Hippocampal formation (tissue), 2 donors: ENCODE measurements around the gene DTX1.

Source experiments
- DNase-seq, 2 donors: peaks; one replicate each; lab custom pipeline; 2025; lab: John Stamatoyannopoulos, UW

The DTX1 gene

GRCh38 chr12:113055594-113056380 lies 743 bp upstream of the DTX1 start:
- no peak for DNase-seq

GRCh38 chr12:113056381-113056630 lies 224 bp upstream of the DTX1 start:
- DNase-seq, result no peak

- DNase-seq, result no peak
Measured at GRCh38 chr12:113057565-113058485, 1.3 kb downstream of the DTX1 start.

GRCh38 chr12:113058553-113058952 lies 2.0 kb downstream of the DTX1 start:
- no peak for DNase-seq

GRCh38 chr12:113059071-113059595 lies 2.6 kb downstream of the DTX1 start:
- DNase-seq, result no peak

GRCh38 chr12:113060336-113060960 lies 3.9 kb downstream of the DTX1 start:
- DNase-seq, result no peak

- no peak for DNase-seq
Measured at GRCh38 chr12:113061061-113061694, 4.6 kb downstream of the DTX1 start.

- DNase-seq, result no peak
Measured at GRCh38 chr12:113062502-113063395, 6.2 kb downstream of the DTX1 start.

- no peak for DNase-seq
Measured at GRCh38 chr12:113063396-113064350, 7.1 kb downstream of the DTX1 start.

GRCh38 chr12:113064395-113065125 lies 8.0 kb downstream of the DTX1 start:
- no peak for DNase-seq

- no peak for DNase-seq
Measured at GRCh38 chr12:113065126-113066007, 8.8 kb downstream of the DTX1 start.

- peak in 1 of 2 donors; percentile 20 for DNase-seq
Measured at GRCh38 chr12:113066813-113067400, 10.4 kb downstream of the DTX1 start.

GRCh38 chr12:113067987-113068935 lies 11.7 kb downstream of the DTX1 start:
- no peak for DNase-seq

GRCh38 chr12:113069149-113069548 lies 12.6 kb downstream of the DTX1 start:
- no peak for DNase-seq

- no peak for DNase-seq
Measured at GRCh38 chr12:113069751-113070116, 13.2 kb downstream of the DTX1 start.

GRCh38 chr12:113070117-113070906 lies 13.8 kb downstream of the DTX1 start:
- no peak for DNase-seq
